ENCODE results near the gene NPIPB8.
"Not testable (repeated sequence)": the region's sequence is repeated elsewhere in the genome, so short reads cannot be mapped to it uniquely, and the experiment has no call there.

NPIPB8 gene

DNA sequence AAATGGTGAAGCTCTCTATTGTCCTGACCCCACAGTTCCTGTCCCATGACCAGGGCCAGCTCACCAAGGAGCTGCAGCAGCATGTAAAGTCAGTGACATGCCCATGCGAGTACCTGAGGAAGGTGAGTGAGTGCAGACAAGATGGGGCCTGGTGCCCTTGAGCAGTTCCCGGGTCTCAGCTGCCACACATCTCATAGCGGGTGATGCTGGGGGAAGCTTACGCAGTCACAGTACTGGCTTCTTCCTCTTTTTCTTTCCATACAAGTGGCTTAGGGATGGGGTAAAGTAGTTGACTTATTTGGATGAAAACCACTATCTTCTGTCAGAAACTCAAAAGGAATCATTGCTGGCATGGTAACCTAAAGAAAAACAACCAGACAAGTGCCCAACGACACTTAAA lies 494 bp downstream of the NPIPB8 start:
- H3K36me3 Mint-ChIP-seq (ENCODE audit: low read depth); DNase-seq; H3K9me3 Mint-ChIP-seq; H3K4me1 Mint-ChIP-seq; H3K4me3 Mint-ChIP-seq; H3K27me3 Mint-ChIP-seq; ATAC-seq; H3K27ac Mint-ChIP-seq: not testable (repeated sequence)

GRCh38 chr16:28639959-28640358 lies 2.1 kb downstream of the NPIPB8 start:
- H3K27ac Mint-ChIP-seq; H3K36me3 Mint-ChIP-seq (ENCODE audit: low read depth); ATAC-seq; H3K9me3 Mint-ChIP-seq; DNase-seq; H3K4me3 Mint-ChIP-seq; H3K27me3 Mint-ChIP-seq; H3K4me1 Mint-ChIP-seq: not testable (repeated sequence)

DNA sequence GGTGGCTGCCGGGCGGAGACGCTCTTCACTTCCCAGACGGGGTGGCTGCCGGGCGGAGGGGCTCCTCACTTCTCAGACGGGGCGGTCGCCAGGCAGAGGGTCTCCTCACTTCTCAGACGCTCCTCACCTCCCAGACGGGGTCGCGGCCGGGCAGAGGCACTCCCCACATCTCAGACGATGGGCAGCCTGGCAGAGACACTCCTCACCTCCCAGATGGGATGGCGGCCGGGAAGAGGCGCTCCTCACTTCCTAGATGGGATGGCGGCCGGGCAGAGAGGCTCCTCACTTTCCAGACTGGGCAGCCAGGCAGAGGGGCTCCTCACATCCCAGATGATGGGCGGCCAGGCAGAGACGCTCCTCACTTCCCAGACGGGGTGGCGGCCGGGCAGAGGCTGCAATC lies 28.4 kb downstream of the NPIPB8 start:
- H3K9me3 Mint-ChIP-seq; H3K36me3 Mint-ChIP-seq (ENCODE audit: low read depth); ATAC-seq; DNase-seq; H3K4me3 Mint-ChIP-seq; H3K27ac Mint-ChIP-seq; H3K4me1 Mint-ChIP-seq; H3K27me3 Mint-ChIP-seq: not testable (repeated sequence)

GRCh38 chr16:28667480-28667879 lies 29.6 kb downstream of the NPIPB8 start:
- not testable (repeated sequence) for H3K36me3 Mint-ChIP-seq (ENCODE audit: low read depth); ATAC-seq; H3K4me3 Mint-ChIP-seq; H3K9me3 Mint-ChIP-seq; H3K27ac Mint-ChIP-seq; DNase-seq; H3K27me3 Mint-ChIP-seq; H3K4me1 Mint-ChIP-seq

- H3K9me3 Mint-ChIP-seq; H3K27me3 Mint-ChIP-seq; DNase-seq; H3K4me3 Mint-ChIP-seq; H3K27ac Mint-ChIP-seq; ATAC-seq; H3K36me3 Mint-ChIP-seq (ENCODE audit: low read depth); H3K4me1 Mint-ChIP-seq: not testable (repeated sequence)
Measured at GRCh38 chr16:28668199-28668598, 30.3 kb downstream of the NPIPB8 start.

- ATAC-seq = peak; percentile 97
- H3K4me1 Mint-ChIP-seq; H3K27me3 Mint-ChIP-seq; H3K27ac Mint-ChIP-seq; H3K4me3 Mint-ChIP-seq; DNase-seq; H3K9me3 Mint-ChIP-seq; H3K36me3 Mint-ChIP-seq (ENCODE audit: low read depth): not testable (repeated sequence)
Measured at GRCh38 chr16:28688327-28688952, 50.6 kb downstream of the NPIPB8 start.

GRCh38 chr16:28689425-28689824 lies 51.6 kb downstream of the NPIPB8 start:
- not testable (repeated sequence) for H3K4me1 Mint-ChIP-seq; H3K36me3 Mint-ChIP-seq (ENCODE audit: low read depth); H3K27me3 Mint-ChIP-seq; DNase-seq; H3K4me3 Mint-ChIP-seq; H3K9me3 Mint-ChIP-seq; H3K27ac Mint-ChIP-seq
- peak; percentile 41 for ATAC-seq

DNA sequence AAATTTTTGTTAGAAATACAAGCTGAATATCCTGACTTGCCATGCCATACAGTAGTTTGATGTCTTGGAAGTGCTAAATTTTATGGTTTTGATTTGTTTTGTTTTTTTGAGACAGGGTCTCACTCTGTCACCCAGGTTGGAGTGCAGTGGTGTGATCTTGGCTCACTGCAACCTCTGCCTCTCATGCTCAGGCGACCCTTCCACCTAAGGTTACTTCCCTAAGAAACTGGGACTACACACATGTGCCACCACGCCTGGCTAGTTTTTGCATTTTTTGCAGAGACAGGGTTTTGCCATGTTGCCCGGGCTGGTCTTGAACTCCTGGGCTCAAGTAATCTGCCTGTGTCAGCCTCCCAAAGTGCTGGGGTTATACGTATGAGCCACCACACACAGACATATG lies 53.9 kb downstream of the NPIPB8 start:
- not testable (repeated sequence) for H3K36me3 Mint-ChIP-seq (ENCODE audit: low read depth); H3K9me3 Mint-ChIP-seq; H3K4me3 Mint-ChIP-seq; H3K4me1 Mint-ChIP-seq; DNase-seq; ATAC-seq; H3K27me3 Mint-ChIP-seq; H3K27ac Mint-ChIP-seq

GRCh38 chr16:28693257-28693950 lies 55.5 kb downstream of the NPIPB8 start:
- not testable (repeated sequence) for H3K36me3 Mint-ChIP-seq (ENCODE audit: low read depth); H3K4me3 Mint-ChIP-seq; H3K27me3 Mint-ChIP-seq; H3K9me3 Mint-ChIP-seq; DNase-seq; H3K27ac Mint-ChIP-seq; ATAC-seq; H3K4me1 Mint-ChIP-seq

- H3K9me3 Mint-ChIP-seq; DNase-seq; H3K36me3 Mint-ChIP-seq (ENCODE audit: low read depth); H3K4me3 Mint-ChIP-seq; H3K27me3 Mint-ChIP-seq; H3K27ac Mint-ChIP-seq; ATAC-seq; H3K4me1 Mint-ChIP-seq: not testable (repeated sequence)
Measured at GRCh38 chr16:28699792-28700191, 61.9 kb downstream of the NPIPB8 start.

DNA sequence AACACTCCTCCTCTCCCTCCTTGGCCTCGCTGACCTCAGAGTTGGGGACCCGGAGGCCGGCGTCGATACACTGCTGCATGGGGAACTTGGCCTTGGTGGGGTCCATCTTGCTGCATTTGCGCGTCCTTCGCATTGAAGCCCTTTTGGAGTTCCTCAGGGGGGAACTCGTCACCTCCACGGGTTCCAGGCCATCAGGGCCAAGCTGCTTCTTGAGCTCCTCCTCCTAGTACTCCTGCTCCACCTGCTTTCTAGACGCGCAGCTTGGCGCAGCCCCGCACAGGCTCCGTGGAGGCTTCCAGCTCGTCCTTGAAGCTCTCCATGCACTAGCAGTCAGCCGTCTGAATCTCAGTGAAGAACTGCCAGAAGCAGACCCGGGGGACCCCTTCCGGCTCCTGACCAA lies 62.5 kb downstream of the NPIPB8 start:
- not testable (repeated sequence) for H3K36me3 Mint-ChIP-seq (ENCODE audit: low read depth); H3K4me1 Mint-ChIP-seq; H3K4me3 Mint-ChIP-seq; H3K27ac Mint-ChIP-seq; H3K9me3 Mint-ChIP-seq; DNase-seq; ATAC-seq; H3K27me3 Mint-ChIP-seq

DNA sequence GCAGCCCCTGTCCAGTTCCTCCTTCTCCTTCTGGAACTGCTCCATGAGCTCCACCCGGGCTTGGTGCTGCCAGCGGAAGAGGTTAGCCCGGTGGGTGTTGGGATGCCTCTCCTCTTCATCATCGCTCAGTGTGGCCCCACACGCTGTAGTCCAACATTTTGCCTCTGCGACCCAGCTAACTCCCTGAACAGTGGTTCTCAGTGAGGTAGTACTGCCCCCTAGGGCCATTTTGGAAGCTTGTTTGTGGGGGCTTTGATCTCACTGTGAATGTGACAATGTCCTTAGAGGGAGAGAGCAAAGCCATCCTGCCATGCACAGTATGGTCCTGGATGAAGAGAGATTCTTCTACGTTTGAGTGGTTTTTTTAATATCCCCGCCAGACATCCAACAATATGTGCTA lies 63.5 kb downstream of the NPIPB8 start:
- H3K4me3 Mint-ChIP-seq; ATAC-seq; H3K27me3 Mint-ChIP-seq; H3K36me3 Mint-ChIP-seq (ENCODE audit: low read depth); H3K4me1 Mint-ChIP-seq; DNase-seq; H3K9me3 Mint-ChIP-seq; H3K27ac Mint-ChIP-seq: not testable (repeated sequence)

DNA sequence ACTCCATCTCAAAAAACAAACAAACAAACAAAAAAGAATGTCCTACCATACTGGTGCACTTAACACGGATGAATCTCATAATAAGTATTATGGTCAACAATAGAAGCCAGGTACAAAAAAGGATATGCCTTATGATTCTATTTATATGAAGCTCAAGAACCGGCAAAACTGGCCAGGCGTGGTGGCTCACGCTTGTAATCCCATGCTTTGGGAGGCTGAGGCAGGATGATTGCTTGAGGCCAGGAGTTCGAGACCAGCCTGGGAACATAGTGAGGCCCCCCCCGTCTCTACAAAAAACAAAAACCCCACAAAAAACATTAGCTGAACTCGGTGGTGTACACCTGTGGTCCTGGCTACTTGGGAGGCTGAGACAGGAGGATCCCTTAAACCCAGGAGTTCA lies 66.4 kb downstream of the NPIPB8 start:
- not testable (repeated sequence) for H3K4me3 Mint-ChIP-seq; ATAC-seq; H3K27me3 Mint-ChIP-seq; H3K36me3 Mint-ChIP-seq (ENCODE audit: low read depth); DNase-seq; H3K9me3 Mint-ChIP-seq; H3K27ac Mint-ChIP-seq; H3K4me1 Mint-ChIP-seq
